GM04504 (cell line): ENCODE measurements around the gene BTRC.

Experiments used
- DNase-seq: peaks from one replicate; pipeline ENCODE4 v3.0.0-alpha.2; 2012; ENCODE audit warnings: low read depth

Gene BTRC

GRCh38 chr10:101535949-101536348 lies 182.0 kb downstream of the BTRC start:
- no peak for DNase-seq

DNA sequence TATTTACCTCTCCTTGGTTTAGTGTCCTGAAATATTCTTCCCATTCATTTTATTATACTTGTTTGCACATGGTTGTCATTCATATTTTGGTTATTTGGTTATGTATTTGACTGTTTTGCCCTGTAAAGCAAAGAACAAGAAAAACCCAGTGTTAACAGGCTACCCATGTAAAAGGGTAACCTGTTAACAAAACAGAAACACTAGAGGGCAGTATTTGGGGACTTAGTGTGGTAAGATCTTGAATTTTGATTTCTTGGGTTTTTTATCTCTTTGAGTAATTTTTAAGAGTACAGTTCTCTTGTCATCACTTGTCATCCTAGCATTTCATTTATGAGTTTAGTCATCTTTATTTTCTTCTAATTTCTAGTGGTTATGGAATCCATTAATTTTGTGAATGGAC lies 182.8 kb downstream of the BTRC start:
- DNase-seq, result no peak

DNA sequence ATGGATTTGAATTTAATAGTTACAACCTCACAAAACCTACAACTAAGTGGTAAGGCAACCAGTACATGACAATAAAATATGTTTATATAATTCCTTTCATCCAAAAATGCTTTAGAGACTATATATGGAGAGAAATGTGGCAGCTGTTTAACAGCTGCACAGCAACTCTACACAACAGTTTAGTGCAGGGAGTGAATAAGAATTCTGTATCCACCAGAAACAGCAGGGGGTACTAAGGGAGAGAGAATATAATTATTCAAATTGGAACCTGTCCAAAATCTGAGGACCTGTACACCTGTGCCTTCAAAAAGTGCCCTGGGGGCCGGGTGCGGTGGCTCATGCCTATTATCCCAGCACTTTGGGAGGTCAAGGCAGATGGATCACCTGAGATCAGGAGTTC lies 184.5 kb downstream of the BTRC start:
- DNase-seq, result no peak

DNA sequence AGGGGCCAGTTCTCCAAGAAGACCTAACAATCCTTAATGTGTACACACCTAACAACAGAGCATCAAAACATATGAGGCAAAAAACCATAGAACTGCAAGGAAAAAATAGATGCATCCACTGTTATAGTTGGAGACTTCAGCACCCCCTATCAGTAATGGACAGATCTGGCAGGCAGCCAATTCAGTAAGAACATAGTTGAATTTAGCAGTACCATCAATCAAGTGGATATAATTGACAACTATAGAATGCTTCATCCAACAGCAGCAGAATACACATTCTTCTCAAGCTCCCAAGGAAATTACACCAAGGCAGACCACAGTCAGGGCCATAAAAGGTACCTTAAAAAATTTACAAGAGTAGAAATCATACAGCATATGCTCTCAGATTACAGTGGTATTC lies 191.9 kb downstream of the BTRC start:
- DNase-seq, result no peak

DNA sequence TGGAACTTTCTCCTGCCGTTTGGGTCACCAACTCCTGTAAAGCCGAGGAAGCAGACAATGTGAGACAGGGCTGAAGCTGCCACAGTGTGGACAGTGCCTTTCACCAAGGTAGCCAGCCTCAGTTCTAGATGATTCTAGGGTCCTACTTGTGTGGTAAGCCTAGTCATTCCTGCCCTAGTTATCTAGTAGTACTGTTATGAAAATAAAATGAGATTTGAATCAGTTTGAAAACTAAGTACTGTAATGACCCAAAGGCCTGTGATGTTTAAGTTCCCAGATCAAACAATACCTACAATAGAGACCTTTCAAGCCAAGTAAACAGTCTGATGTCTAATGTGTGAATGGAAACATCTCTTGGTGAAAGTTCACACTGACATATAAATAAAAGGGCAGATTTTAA lies 197.0 kb downstream of the BTRC start:
- no peak for DNase-seq

GRCh38 chr10:101552442-101552841 lies 198.5 kb downstream of the BTRC start:
- DNase-seq, result no peak

GRCh38 chr10:101557541-101557940 lies 203.6 kb downstream of the BTRC start:
- DNase-seq, result no peak

DNA sequence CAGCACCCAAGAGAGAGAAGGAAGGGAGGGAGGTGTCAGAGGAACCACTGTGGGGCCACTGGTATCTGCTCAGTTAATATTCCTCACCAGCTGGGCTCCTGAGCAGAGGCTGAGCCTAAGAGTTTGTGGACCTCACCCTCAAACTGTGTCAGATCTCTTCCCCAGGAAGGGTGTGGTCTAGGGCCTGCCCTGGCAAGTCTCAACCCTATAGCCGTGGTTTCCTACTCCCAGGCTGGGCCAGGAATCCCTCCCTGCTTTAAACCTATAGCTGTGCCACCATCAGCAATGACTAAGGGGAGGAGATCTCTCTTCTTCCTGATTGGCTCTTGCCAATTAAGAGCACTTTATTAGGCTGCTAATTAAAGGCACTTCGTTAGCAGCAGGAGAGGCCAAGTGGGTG lies 204.2 kb downstream of the BTRC start:
- no peak for DNase-seq

DNA sequence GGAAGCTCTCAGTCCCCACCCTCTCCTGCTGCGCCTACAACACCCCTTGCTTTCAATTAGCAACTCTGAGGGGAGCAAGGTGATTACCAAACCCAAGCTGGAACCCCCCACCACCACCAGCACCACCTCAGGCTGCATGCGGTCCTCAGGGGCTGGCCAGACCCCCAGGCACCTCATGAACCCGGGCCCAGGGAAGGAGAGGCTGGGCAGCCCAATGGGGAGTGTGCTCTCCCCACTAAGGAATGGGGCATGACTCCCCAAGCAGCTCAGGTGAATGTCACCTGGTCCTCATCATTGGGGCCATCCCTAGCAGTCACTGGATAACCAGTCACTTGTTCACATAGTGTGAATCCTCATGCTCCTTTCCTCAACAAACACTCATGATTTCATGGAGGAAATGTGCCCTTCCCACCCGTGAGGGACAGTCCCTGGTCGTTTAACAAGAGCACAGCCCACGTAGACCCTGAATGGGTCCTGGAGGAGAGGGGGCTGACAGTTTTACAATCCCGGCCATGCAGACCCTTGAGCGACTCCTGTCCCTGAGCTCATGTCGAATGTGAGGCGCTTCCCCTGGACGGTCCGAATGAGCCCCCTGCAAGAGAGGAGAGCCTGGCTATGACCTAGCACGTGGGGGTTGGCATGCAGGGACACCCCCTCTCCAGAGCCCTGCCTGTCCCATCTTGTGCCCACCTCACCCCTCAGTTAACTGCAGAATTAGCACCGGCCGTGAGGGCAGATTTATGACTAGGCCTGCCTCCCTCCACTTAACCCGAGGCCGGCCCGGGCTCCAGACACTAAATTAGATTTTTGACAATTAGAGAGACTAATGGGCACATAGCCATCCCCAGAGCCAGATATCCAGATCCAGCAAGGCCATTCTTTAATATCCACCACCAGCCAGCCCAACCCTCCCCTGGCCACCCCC lies 205.0 kb downstream of the BTRC start:
- no peak for DNase-seq

DNA sequence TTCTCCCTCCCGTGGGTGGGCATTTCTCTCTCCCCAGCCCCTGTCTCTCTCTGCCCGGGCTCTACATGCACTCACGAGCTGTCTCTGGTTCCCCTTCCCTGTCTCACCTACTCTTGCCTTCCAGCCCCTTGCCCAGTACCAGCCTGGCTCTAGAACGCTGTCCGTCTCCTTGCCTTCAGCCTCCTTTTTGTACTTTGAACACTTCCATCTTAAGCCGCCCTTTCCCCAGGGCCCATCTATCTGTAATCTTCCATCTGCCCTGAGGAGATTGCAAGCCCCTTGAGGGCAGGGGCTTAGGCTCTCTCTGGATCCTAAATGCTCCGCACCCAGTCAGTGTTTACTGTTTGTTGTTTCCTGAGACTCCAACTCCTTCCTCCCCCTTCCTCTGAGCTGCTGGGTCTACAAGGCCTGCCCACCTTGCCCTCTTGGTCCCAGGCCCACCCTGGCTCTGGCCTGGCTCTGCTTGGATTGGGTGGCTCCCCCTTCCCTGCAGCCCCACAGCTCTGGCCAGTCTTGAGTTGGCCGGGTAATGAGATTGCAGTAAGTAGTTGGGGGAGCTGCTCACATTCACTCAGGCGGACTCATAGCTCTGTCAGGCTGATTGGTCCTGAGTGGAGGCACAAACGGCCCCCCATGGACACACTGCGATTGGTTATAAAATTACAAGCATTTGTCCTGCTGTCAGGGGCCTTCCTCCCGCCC lies 205.8 kb downstream of the BTRC start:
- DNase-seq, result no peak

DNA sequence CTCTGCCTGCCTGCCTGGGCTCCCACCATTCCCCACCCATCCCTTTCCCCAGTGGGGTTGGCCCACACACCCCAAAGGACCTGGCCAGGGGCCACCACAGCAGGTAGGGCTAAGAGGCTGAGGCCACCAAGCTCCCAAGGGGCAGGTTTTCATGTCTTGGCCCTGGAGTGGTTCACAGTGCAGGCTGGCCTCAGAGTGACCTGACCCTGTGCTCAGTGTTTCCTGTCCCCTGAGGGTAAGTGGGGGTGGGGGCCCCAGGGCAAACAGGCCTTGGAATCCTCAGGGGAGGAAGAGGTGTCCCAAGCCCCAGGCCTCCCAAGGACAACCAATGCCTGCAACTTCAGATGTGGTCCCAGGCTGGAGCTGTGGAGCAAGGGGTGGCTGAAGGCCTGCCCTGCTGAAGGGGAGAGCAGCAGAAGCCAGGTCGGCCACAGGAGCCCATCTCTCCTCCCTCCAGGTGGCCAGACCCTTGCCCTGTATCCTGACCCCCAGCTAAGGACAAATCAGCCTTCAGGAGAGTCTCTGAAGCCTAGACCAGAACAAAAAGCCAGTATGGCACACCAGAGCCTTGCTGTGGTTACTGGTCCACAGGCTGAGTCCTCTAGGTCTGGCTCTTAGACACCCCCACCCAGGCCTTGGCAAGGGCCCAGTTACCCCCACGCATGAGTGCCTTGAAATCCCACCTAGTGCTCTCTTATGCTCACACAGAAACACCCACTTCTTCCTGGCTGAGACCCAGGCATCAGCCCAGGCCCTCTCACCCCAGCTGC lies 206.5 kb downstream of the BTRC start:
- DNase-seq, result no peak

DNA sequence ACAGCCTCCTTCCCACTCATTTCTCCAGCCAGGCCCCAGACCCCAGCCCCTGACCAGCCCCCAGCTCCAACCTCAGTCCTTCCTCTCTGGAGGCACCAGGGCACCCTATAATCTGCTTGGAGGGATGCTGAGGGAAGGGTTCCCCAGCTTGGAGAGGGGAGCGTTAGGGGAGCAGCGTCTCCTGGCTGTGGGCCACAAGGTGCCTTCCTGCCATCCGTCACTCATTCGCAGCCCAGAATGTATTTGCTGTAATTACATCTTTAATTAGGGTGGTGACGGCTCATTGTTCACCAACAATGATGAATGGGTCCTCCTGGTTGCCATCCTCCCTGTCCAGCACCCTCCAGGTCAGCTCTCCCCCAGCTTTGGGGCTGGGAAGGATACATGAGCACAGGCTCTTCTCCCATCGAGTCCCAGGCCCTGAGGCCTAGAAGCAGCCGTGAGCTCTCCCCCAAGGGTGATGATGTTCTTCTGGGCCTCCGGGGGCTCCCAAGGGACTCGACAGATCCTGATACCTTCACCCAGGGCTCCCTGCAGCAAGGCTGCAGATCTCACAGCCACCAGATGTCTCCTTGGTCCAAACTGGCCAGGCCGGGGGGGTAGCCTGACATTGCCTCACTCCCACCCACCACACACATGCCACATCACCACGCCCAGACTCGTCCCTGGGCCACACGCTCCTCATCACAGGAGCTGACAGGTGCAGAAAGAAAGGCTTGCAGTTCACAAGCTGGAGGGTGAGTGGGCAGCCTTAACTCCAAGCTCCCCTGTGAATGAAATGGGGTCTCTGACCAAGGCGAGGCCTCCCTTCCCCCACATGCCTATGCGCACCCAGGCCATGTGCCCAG lies 207.3 kb downstream of the BTRC start:
- no peak for DNase-seq

GRCh38 chr10:101562231-101562630 lies 208.3 kb downstream of the BTRC start:
- no peak for DNase-seq

GRCh38 chr10:101563007-101563406 lies 209.0 kb downstream of the BTRC start:
- no peak for DNase-seq

DNA sequence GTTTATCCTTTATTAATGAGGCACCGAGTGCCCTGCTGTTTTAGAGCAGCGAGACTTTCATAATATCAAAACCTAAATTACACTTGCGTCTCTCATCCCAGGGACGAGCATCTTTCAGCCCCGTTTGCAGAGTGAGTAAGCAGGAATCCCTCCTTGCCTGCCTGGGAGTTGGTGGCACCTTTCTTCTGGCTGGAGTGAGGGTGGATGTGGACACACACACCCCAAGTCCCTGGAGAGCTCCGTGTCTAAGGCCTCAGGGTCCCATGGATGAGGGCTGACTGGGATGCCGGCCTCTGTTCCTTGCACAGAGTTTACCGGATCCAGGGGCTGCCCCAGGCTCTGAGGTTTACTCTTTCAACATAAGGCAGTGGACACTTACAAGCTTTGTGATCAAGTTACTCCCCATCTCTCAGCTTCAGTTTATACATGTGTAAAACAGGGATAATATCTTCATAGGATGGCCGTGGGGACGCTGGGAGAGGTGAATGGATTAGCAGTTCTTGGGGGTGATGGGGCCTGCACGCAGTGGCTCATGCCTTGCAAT lies 209.6 kb downstream of the BTRC start:
- no peak for DNase-seq

DNA sequence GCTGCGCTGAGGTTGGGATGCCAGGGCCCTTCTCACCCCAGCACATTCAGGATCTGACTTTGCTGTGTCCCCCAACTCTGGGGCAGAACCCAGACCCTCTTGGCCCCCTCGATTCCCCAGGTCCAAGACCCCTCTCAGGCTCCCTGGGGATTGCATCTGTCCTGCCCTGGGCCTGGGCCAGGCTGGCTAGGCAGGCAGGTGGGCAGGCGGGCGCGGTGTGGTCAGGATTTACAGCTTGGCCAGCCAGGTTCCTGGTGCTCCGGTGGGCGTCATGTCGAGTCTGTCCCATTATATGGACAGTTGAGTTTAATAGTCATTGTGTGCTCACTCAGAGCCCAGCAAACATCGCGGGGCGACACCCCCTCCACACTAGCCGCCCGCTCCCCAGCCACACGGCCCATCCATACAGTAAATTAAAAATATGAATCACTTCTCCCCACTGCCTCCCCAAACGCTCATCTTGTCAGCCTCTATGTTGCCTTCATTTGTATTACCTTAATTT lies 210.6 kb downstream of the BTRC start:
- DNase-seq, result no peak

DNA sequence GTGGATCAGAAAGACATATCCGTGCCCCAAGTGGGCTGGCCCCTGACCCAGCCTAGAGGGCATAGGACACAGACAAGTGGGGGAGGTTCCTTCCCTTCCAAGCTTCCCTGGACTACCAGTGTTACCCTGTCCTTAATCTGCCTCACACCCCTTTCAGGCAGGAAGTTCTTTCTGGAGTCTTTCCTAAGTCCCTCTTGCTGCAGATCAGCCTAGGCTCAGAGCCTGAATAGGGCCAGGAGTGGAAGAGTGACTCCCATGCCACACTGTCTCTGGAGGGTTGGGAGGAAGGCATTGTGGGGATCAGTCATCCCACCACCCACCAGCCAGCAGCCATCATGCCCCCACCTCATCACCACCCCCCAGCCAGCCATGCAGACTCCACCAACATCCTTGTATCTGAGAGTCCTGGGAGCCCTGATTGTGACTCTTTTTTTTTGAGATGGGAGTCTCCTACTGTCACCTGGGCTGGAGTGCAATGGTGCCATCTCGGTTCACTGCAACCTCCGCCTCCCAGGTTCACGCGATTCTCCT lies 211.5 kb downstream of the BTRC start:
- no peak for DNase-seq

- DNase-seq, result no peak
These were observed 212.0 kb downstream of the BTRC start for GRCh38 chr10:101565936-101566332.

DNA sequence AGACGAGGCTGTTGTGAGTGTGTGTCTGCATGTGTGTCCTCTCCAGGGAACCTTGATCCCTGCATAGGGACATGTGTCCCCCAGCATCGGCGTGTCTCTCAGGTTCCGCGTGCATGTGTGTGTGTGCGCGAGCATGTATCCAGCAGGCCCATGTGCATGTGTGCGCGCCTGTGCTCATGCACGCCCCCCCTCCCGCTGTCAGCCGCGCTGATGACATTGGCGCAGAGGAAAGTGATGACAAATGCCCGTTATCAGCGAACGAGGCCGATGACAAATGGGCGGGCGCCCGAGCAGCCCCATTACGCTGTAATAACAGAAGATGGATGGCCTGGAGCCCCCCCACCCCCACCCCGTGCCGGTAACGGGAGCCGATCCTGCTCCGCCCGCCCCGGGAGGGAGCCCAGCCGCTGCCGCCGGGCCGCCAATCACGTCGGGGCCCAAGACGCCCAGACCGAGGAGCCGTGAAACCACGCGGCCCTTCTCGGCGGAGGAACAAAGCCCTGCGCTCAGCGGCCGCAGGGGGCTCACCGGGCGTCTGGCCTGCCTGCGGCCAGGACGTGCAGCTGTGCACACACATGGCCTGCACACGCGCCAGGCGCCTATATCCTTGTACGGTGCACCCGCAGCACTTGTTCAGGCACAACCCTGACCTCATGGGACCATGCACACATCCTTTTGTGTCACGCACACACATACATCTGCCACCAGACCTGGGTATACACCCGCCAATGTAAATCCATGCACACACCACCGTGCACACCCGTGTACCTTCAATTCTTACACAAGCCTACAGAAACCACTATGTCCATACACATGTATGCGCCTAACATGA lies 212.6 kb downstream of the BTRC start:
- no peak for DNase-seq
